DMS114 treated with DMSO at 0.1 percent for 48 hours (cell line): ENCODE measurements around the gene UBE2R2.
"Not testable (repeated sequence)": the region's sequence is repeated elsewhere in the genome, so short reads cannot be mapped to it uniquely, and the experiment has no call there.

ENCODE experiments used
- DNase-seq: peaks from one replicate; lab custom pipeline; 2025; ENCODE audit not compliant: unreplicated experiment; lab: John Stamatoyannopoulos, UW

The UBE2R2 gene

GRCh38 chr9:33924978-33925797 lies 108.2 kb downstream of the UBE2R2 start:
- peak; percentile 35 for DNase-seq

GRCh38 chr9:33926746-33927485 lies 110.0 kb downstream of the UBE2R2 start:
- DNase-seq = no peak

GRCh38 chr9:33927694-33928093 lies 110.7 kb downstream of the UBE2R2 start:
- no peak for DNase-seq

- no peak for DNase-seq
Observed at GRCh38 chr9:33931326-33931725, 114.4 kb downstream of the UBE2R2 start.

GRCh38 chr9:33932078-33932807 lies 115.3 kb downstream of the UBE2R2 start:
- no peak for DNase-seq

GRCh38 chr9:33934188-33934878 lies 117.4 kb downstream of the UBE2R2 start:
- no peak for DNase-seq

GRCh38 chr9:33939924-33940874 lies 123.2 kb downstream of the UBE2R2 start:
- no peak for DNase-seq

GRCh38 chr9:33942471-33943083 lies 125.6 kb downstream of the UBE2R2 start:
- DNase-seq = no peak

- DNase-seq = no peak
Observed at GRCh38 chr9:33943389-33943788, 126.4 kb downstream of the UBE2R2 start.

GRCh38 chr9:33946779-33947535 lies 130.0 kb downstream of the UBE2R2 start:
- no peak for DNase-seq

- no peak for DNase-seq
Observed at GRCh38 chr9:33950371-33950770, 133.4 kb downstream of the UBE2R2 start.

GRCh38 chr9:33952066-33952465 lies 135.1 kb downstream of the UBE2R2 start:
- DNase-seq = no peak

GRCh38 chr9:33956544-33956943 lies 139.6 kb downstream of the UBE2R2 start:
- DNase-seq = no peak

GRCh38 chr9:33959725-33960124 lies 142.8 kb downstream of the UBE2R2 start:
- DNase-seq = no peak

GRCh38 chr9:33962468-33962867 lies 145.5 kb downstream of the UBE2R2 start:
- not testable (repeated sequence) for DNase-seq

- DNase-seq = no peak
Observed at GRCh38 chr9:33964086-33964768, 147.3 kb downstream of the UBE2R2 start.
